Measurements from ENCODE around the gene ATF6. TPM values are rescaled to one million over a fixed set of nuclear protein-coding genes. Genes with fewer than 3 reads are reported as not detected.

ATF6 gene
- total RNA-seq, 2 donors from 2014 or later: 21.3 to 24.9 TPM

- Mint-ChIP-seq H3K36me3 (peaks cover 8 to 11% of the 10 kb centered on the region in 2 donors), H3K27ac (peak overlapping the region; percentile 24 to 81), H3K9me3 (no peaks in the 10 kb centered on the region)
- no peak for DNase-seq (ENCODE audit: low spot score in 2 of 2)
- ATAC-seq: no peak
Observed at GRCh38 chr1:161970633-161971032, 204.5 kb downstream of the ATF6 start.

- Mint-ChIP-seq H3K9me3 (no peaks in the 10 kb centered on the region), H3K27ac (peak overlapping the region; percentile 62 to 67), H3K36me3 (no peaks in the 10 kb centered on the region)
- ATAC-seq: no peak
- DNase-seq (ENCODE audit: low spot score in 2 of 2): no peak
Observed at GRCh38 chr1:161972828-161973227, 206.7 kb downstream of the ATF6 start.

DNA sequence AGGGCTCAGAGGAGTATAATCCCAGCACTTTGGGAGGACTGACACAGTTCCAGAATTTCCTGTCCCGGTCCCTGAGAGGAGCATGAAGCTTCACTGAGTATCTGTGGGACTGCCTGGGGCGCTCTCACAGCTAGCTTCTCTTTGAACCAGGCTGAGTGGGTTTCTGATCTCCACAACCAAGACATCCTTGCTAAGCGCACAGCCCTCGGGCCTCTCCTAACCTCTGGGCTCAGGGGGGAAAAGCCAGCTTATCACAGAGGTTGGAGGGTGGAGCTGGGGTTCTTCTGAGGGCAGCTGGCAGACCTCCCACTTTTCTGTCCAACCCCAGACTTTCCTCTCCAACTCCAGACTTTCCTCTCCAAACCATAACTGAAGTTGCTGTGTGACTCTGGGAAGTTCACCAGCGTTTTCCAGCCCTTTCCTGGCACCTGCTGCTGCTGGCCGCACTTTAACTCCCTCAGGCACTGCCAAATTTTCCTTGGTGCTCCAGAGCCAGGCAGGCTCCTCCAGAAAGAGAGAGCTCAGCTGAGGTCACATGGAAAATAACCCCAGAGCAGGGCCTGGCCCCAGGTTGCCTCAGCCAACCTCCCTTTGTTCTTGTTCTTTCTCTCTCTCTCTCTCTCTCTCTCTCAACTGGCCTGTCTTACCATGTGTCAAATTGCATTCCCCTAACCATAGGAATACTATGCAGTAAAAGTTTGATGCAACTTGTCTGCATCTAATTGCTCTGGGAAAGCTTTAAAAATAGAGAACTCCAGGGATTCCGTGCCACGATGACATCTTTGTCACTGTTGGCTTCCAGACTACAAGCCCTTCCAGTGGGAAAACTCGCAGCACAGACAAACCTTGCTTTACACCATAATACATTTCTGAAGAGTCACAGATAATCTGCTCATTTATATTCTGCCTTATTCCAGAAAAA, 208.1 kb downstream of the ATF6 start:
- Mint-ChIP-seq H3K27ac (no peak overlapping the region), H3K9me3 (no peaks in the 10 kb centered on the region), H3K36me3 (no peaks in the 10 kb centered on the region)
- no peak for ATAC-seq
- no peak for DNase-seq (ENCODE audit: low spot score in 2 of 2)

DNA sequence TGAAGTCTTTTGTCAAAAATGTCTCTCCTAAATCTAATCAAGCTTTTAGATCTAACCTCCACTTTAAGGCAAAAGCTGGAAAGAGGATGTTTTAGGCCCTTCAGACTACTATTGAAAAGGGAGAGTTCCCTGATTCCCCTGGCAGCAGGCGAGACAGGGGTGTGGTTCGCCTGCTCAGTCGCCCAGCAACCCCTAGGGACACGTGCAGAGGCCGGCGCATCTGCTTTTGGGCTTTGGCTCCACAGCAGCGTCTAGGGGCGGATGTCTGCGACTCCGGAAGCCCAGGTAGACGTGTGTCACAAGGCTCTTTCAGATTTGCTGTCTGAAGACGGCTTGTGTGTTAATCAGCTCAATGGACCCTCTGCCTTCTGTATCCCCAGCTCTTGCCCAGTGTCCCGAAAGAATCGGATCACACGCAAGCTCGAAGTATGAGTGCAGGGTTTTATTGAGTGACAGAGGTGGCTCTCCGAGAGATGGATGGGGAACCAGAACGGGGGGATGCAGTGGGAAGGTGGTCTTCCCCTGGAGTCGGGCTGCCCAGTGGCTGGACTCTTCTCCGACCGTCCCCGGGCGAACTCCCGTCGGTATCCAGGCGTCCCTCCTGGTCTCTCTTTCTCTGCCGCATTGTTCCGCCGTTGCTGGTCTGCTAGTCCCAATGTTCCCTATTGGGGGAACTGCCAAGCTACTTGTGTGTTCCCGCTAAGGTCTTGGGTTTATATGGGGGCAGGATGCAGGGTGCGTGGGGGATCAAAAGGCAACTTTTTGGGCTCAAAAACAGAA, 212.1 kb downstream of the ATF6 start:
- ATAC-seq (no peak), DNase-seq (ENCODE audit: low spot score in 2 of 2) (no peak)
- no peaks in the 10 kb centered on the region for H3K9me3 Mint-ChIP-seq
- no peaks in the 10 kb centered on the region for H3K36me3 Mint-ChIP-seq
- no peak overlapping the region for H3K27ac Mint-ChIP-seq

DNA sequence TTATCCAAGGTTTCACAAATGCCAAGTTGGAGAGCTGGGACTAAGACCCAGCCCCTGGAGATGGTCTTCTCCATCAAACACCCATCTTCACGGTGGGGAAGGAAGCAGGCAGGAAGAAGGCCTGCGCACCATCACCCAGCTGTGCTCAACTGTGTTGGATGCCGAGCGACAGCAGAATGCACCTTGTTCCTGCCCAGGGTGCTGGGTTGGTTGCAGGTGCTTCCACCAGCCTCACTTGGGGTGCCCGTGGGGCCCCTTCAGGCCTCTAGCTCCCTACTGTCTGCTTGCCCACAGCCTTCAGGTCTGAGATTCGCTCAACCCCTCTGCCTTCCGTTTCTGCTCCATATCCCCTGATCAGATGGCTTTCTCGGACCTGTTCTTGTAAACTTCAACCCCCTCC, 215.0 kb downstream of the ATF6 start:
- DNase-seq (ENCODE audit: low spot score in 2 of 2): no peak
- no peaks in the 10 kb centered on the region for H3K36me3 Mint-ChIP-seq
- no peak for ATAC-seq
- H3K9me3 Mint-ChIP-seq: no peaks in the 10 kb centered on the region
- peak overlapping the region in 1 of 2 donors; percentile 70 for H3K27ac Mint-ChIP-seq

DNA sequence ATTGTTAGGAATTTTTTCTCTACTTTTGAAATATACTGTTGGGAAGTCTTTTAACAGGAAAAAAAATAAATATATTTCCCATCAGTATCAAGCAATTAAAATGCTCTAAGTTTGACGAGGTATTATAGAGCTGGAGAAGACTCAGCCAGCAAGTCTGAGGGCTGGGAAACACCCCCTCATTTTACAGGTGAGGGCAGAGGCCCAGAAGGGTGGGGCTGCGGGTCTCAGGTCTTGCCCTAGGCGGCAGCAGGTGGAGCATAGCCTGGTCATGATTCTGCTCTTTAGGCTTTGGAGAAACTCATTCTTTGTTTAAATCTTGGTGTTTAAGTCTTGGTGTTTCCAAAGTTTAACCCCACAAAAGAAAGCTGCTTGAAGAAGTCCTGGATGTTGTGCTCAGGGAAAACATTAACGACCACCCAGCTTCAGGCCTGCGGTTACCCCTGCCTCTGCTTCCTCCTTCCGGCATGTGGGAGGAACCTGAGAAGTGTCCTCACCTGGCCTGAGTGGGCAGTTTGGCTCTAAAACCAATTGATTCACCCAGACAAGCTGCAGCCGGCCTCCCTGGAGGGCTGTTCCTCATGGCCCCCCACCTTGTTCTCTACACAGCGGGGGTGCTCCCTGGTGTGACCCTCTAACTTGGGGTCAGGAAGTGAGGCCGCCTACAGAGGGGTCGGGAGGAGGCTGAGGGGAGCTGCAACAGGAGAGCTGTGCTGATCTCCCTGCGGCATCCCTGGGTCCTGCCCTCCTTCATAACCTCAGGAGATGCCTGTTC, 215.8 kb downstream of the ATF6 start:
- Mint-ChIP-seq H3K36me3 (peaks cover under 1% of the 10 kb centered on the region in 2 donors), H3K9me3 (no peaks in the 10 kb centered on the region), H3K27ac (peak overlapping the region in 1 of 2 donors; percentile 70)
- DNase-seq (ENCODE audit: low spot score in 2 of 2) (no peak), ATAC-seq (no peak)

DNA sequence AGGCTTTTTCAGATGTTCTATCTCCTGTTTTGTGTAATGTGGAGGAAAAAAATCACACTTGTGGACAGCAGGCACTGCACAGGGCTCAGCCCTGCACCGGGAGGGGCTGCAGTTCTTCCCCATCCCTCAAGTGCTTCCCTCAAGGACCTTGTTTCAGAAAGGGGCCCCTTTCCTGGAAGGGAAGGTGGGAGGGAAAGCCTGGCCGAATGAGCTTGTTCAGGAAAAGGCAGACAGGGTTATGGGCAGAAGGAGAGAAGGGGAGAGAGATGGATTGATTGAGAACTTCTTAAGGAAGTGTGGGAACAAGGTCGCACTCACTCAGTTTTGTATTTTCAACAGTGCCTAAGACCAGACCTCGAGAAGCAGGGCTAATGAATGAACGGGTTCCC, 216.4 kb downstream of the ATF6 start:
- Mint-ChIP-seq H3K9me3 (peaks cover 0 to 5% of the 10 kb centered on the region in 2 donors), H3K36me3 (peaks cover 6 to 7% of the 10 kb centered on the region in 2 donors)
- ATAC-seq: no peak

GRCh38 chr1:161982917-161983316, 216.8 kb downstream of the ATF6 start:
- no peak overlapping the region for H3K27ac Mint-ChIP-seq
- ATAC-seq (no peak), DNase-seq (ENCODE audit: low spot score in 2 of 2) (no peak)
- H3K9me3 Mint-ChIP-seq: peaks cover 0 to 8% of the 10 kb centered on the region in 2 donors
- peaks cover 8 to 10% of the 10 kb centered on the region in 2 donors for H3K36me3 Mint-ChIP-seq

More for the DNA sequence above, 216.4 kb downstream of the ATF6 start:
- no peak overlapping the region for H3K27ac Mint-ChIP-seq
- no peak for DNase-seq (ENCODE audit: low spot score in 2 of 2)

GRCh38 chr1:161983725-161984124, 217.6 kb downstream of the ATF6 start:
- ATAC-seq (no peak), DNase-seq (ENCODE audit: low spot score in 2 of 2) (no peak)
- H3K36me3 Mint-ChIP-seq: peaks cover 8 to 10% of the 10 kb centered on the region in 2 donors
- H3K9me3 Mint-ChIP-seq: peaks cover 0 to 11% of the 10 kb centered on the region in 2 donors
- H3K27ac Mint-ChIP-seq: no peak overlapping the region

- Mint-ChIP-seq H3K36me3 (peaks cover 8 to 10% of the 10 kb centered on the region in 2 donors), H3K9me3 (peaks cover 4 to 16% of the 10 kb centered on the region in 2 donors), H3K27ac (peak overlapping the region in 1 of 2 donors; percentile 1)
- ATAC-seq: no peak
- no peak for DNase-seq (ENCODE audit: low spot score in 2 of 2)
Observed at GRCh38 chr1:161985301-161985822, 219.2 kb downstream of the ATF6 start.

DNA sequence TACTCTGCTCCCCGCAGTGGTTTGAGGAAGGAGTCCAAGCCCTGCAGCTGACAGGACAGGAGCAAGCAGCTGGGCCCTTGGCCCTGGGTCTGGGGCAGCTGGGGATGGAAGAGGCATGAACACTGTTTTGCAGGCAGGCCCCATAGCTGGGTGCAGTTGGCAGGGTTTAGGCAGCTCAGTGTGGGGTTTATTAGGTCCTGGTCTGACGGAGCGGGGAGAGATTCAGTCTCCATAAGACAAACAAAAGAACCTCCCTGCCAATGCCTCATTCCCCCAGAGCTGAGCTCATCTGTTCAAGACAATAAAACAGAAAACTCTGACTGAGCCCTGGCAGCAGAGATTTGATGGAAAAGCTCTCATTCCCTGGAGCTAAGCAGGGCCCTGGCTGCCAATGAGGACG, 220.2 kb downstream of the ATF6 start:
- Mint-ChIP-seq H3K9me3 (peaks cover 4 to 20% of the 10 kb centered on the region in 2 donors), H3K36me3 (peaks cover 10 to 13% of the 10 kb centered on the region in 2 donors), H3K27ac (no peak overlapping the region)
- DNase-seq (ENCODE audit: low spot score in 2 of 2) (no peak), ATAC-seq (no peak)

DNA sequence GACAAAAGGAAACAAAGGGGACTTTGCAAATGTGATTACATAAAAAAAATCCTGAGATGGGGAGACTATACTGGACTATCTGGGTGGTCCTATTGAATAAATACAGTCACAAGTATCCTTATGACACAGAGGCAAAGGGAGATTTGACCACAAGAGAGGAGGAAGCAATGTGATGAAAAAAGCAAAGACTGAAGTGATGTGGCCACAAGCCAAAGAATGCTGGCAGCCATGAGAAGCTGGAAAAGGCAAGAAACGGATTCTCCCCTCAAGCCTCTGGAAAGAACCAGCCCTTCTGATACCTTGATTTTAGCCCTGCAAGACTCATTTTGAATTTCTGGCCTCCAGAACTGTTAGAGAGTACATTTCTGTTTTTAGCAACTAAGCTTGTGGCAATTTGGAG, 221.2 kb downstream of the ATF6 start:
- no peak for DNase-seq (ENCODE audit: low spot score in 2 of 2)
- Mint-ChIP-seq H3K27ac (no peak overlapping the region), H3K9me3 (peaks cover 4 to 20% of the 10 kb centered on the region in 2 donors), H3K36me3 (peaks cover 12 to 13% of the 10 kb centered on the region in 2 donors)
- no peak for ATAC-seq

- H3K27ac Mint-ChIP-seq: no peak overlapping the region
- H3K36me3 Mint-ChIP-seq: peaks cover 13 to 17% of the 10 kb centered on the region in 2 donors
- H3K9me3 Mint-ChIP-seq: peaks cover 4 to 20% of the 10 kb centered on the region in 2 donors
- DNase-seq (ENCODE audit: low spot score in 2 of 2): no peak
- ATAC-seq: no peak
Observed at GRCh38 chr1:161987872-161988271, 221.8 kb downstream of the ATF6 start.

DNA sequence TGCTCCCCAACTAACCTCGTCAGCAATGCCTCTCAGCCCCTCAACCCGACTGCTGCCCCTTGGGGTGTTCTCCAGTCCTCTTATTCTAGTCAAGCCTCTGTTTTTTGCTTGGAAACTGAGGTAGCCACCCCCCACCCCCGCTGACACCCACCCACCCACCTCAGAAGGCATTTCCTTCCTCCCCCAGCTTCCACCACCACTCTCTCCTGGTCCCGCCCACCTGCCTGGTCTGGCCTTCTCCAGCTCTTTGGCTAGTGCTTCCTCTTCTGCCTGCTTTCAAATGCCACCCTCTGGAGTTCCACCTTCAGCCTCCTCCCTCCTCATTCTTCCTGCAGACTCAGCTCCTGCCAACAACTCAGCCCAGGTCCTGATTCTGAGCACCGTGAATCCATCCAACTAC, 222.3 kb downstream of the ATF6 start:
- peaks cover 4 to 20% of the 10 kb centered on the region in 2 donors for H3K9me3 Mint-ChIP-seq
- DNase-seq (ENCODE audit: low spot score in 2 of 2) (no peak), ATAC-seq (no peak)

GRCh38 chr1:161989108-161989507, 223.0 kb downstream of the ATF6 start:
- no peak for DNase-seq (ENCODE audit: low spot score in 2 of 2)
- H3K27ac Mint-ChIP-seq: peak overlapping the region in 1 of 2 donors; percentile 21
- peaks cover 13 to 17% of the 10 kb centered on the region in 2 donors for H3K36me3 Mint-ChIP-seq

More for the DNA sequence above, 222.3 kb downstream of the ATF6 start:
- Mint-ChIP-seq H3K36me3 (peaks cover 13 to 17% of the 10 kb centered on the region in 2 donors), H3K27ac (peak overlapping the region; percentile 21 to 70)

GRCh38 chr1:161989786-161990185, 223.7 kb downstream of the ATF6 start:
- H3K36me3 Mint-ChIP-seq: peaks cover 13 to 17% of the 10 kb centered on the region in 2 donors
- DNase-seq (ENCODE audit: low spot score in 2 of 2): no peak
- ATAC-seq: no peak
- no peak overlapping the region for H3K27ac Mint-ChIP-seq
- H3K9me3 Mint-ChIP-seq: peaks cover 4 to 20% of the 10 kb centered on the region in 2 donors

More at GRCh38 chr1:161989108-161989507, 223.0 kb downstream of the ATF6 start:
- ATAC-seq: no peak
- peaks cover 4 to 20% of the 10 kb centered on the region in 2 donors for H3K9me3 Mint-ChIP-seq
